ENCODE results near the gene CIB2.
A peak's percentile ranks its signal among the peaks of the same experiment; 100 is the strongest.
"Not testable (repeated sequence)": the region's sequence is repeated elsewhere in the genome, so short reads cannot be mapped to it uniquely, and the experiment has no call there.

CIB2 gene

GRCh38 chr15:78157203-78157602 is 26.0 kb upstream of the CIB2 start:
- TF ChIP-seq, protein P1, sequence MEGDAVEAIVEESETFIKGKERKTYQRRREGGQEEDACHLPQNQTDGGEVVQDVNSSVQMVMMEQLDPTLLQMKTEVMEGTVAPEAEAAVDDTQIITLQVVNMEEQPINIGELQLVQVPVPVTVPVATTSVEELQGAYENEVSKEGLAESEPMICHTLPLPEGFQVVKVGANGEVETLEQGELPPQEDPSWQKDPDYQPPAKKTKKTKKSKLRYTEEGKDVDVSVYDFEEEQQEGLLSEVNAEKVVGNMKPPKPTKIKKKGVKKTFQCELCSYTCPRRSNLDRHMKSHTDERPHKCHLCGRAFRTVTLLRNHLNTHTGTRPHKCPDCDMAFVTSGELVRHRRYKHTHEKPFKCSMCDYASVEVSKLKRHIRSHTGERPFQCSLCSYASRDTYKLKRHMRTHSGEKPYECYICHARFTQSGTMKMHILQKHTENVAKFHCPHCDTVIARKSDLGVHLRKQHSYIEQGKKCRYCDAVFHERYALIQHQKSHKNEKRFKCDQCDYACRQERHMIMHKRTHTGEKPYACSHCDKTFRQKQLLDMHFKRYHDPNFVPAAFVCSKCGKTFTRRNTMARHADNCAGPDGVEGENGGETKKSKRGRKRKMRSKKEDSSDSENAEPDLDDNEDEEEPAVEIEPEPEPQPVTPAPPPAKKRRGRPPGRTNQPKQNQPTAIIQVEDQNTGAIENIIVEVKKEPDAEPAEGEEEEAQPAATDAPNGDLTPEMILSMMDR (IDR thresholded peaks at IDR 0.05; ENCODE audit: extremely low read depth, missing control alignments): no peak
- no peak for DNase-seq (ENCODE audit: low spot score)

DNA sequence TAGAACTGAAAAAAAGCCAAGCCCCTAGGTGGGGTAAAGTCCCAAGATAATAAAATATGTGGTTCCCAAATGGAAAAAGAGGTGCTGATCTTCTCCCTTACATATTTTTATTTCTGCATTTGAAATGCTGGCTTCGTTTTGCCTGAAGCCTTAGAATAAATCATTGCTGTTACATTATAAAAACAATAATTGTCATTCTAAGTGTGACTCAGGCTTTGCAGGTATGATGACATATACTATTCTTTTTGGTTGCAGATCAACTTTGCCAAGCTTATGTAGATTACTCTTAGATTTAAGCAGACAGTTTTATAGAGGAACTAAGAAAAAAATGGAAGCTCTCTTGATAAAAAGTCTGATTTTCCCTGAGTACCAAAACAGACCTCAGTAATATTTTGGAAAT is 25.4 kb upstream of the CIB2 start:
- TF ChIP-seq, protein P1 (IDR thresholded peaks at IDR 0.05; ENCODE audit: extremely low read depth, missing control alignments): no peak
- no peak for DNase-seq (ENCODE audit: low spot score)

DNA sequence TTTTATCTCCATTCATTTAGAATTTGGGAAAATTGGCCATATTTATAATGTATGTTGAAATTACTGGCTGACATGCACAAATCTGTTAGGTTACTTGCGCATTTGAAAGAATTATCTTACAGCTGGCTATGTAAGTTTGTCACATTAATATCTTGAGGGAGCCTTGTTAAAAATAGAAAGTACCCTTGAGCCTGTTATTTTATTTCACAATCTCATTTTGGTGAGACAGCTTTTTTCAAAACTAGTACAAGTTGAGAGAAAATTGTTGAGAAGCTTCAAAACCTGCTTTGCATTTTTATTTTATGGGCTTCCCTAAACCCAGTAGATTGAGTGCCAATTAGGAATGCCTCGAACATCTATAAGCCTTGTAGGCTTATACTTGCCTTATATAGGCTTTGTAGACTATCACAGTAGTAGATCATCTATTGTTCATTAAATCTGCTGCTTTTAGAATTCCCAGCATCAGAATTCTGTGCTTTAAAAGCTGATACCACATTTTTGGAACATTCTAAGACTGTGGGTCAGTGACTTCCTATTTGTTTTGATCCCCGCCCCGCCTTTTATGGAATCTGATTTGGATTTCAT is 24.2 kb upstream of the CIB2 start:
- TF ChIP-seq, protein P1 (IDR thresholded peaks at IDR 0.05; ENCODE audit: extremely low read depth, missing control alignments): no peak
- no peak for DNase-seq (ENCODE audit: low spot score)

DNA sequence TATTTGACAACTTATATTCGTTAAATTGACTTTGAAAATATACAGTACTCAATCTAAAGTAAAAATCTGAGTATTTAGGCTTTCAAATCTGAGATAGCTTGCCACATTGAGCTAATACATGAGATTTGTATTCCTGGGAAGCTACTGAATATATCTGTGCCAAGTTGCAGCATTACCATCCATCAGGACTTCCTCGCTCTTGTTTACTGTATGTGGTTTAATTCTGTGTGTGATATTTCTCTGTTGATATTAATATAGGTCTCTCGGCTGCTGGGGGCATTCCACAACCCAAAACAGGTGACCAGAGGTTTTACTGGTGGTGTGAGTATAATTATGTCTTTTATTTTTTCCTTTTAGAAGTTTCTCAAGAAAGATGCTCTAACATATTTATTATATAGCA is 23.7 kb upstream of the CIB2 start:
- DNase-seq (ENCODE audit: low spot score): no peak
- TF ChIP-seq, protein P1 (IDR thresholded peaks at IDR 0.05; ENCODE audit: extremely low read depth, missing control alignments): no peak

GRCh38 chr15:78151075-78151474 is 19.8 kb upstream of the CIB2 start:
- not testable (repeated sequence) for DNase-seq (ENCODE audit: low spot score)

- TF ChIP-seq, protein P1 (IDR thresholded peaks at IDR 0.05; ENCODE audit: extremely low read depth, missing control alignments): no peak
- DNase-seq (ENCODE audit: low spot score): no peak
Measured at GRCh38 chr15:78149805-78150751, 18.8 kb upstream of the CIB2 start.

DNA sequence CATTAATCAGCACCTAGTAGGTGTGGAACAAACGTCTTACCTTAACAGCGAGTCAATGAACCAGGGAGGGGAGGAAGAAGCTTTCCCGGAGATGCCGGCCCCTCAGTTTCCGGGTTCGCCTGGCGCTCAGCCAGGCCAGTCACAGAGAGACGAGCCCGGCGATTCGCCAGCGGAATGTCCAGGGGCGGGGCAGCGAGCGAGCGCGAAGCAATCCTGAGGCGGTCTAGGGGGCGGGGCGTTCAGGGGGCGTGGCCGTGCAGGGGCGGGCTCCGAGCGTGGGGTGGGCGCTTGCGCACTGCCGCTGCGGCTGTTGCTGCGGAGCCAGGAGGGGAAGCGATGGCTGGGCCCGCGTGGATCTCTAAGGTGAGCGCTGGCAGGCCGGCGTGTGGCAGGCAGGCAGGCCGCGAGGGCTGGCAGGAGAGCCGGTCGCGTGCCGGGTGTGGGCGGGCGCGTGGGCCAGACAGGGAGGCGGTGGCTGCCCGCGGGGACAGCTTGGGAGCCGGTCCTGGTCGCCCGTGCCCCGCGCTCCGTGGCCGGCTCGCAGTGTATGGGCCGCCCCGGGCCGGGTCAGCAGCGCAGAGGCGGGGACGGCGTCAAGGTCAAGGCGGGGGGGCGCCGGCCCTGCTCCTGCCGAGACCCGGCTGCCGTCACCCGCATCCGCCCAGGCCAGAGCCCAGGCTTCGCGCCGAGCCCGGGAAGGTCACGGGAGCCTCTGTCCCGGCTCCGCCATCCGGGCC is 18.0 kb upstream of the CIB2 start, which contains the start of gene IDH3A:
IDH3A (plus strand) TSS at position 295 of the 737 bp plus-strand sequence; CDS start at position 337, 42 bp downstream.
- TF ChIP-seq, protein P1 (IDR thresholded peaks at IDR 0.05; ENCODE audit: extremely low read depth, missing control alignments): no peak
- peak; percentile 99 for DNase-seq (ENCODE audit: low spot score)

Data from GM20000 (cell line).